Sigmoid colon (tissue), 4 donors: ENCODE results near the gene MYO9A.

Source experiments
- EP300 ChIP-seq, 4 donors: sonication (generic); formaldehyde crosslinking; IDR thresholded peaks; one replicate each; pipeline ENCODE4 v1.6.1; 2017; ENCODE audit warnings: antibody characterized with exemption in 4 of 4
- TF ChIP-seq, protein P1 (sequence below), 4 experiments: fragments of 450-650 bp in 3 of 4; fragments of 200-600 bp in 1 of 4; IDR thresholded peaks; one replicate each; pipeline ENCODE4 v1.5.1; 2016 to 2019; ENCODE audit warnings: antibody characterized with exemption in 4 of 4, mild to moderate bottlenecking in 3 of 4, moderate library complexity in 2 of 4

DNA sequence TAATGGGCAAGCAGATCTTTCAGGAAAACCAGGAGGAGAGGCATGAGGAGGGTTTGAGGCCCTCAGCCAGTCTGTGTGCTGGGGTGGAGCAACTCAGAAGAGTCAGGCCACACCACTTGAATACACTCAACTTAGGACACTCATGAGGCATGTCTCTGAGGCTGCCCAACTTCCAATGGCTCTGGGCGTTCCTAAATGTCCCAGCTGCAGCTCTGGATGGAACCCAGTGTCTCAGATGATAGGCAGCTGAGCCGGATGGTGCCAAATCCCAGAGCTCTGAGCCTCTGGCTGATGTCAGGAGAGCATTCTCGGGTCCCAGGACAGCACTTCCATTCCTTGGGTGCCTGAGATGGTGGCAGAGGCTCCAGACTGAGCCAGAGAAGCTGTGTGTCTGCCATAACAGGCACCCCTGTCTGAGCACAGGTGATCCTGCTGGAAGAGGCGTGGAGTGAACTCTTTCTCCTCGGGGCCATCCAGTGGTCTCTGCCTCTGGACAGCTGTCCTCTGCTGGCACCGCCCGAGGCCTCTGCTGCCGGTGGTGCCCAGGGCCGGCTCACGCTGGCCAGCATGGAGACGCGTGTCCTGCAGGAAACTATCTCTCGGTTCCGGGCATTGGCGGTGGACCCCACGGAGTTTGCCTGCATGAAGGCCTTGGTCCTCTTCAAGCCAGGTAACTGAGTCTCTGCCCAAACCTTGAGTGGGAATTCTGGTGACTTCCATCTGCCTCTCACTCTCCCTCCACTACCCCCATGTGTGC is 304.8 kb downstream of the MYO9A start:
- TF ChIP-seq, protein P1, sequence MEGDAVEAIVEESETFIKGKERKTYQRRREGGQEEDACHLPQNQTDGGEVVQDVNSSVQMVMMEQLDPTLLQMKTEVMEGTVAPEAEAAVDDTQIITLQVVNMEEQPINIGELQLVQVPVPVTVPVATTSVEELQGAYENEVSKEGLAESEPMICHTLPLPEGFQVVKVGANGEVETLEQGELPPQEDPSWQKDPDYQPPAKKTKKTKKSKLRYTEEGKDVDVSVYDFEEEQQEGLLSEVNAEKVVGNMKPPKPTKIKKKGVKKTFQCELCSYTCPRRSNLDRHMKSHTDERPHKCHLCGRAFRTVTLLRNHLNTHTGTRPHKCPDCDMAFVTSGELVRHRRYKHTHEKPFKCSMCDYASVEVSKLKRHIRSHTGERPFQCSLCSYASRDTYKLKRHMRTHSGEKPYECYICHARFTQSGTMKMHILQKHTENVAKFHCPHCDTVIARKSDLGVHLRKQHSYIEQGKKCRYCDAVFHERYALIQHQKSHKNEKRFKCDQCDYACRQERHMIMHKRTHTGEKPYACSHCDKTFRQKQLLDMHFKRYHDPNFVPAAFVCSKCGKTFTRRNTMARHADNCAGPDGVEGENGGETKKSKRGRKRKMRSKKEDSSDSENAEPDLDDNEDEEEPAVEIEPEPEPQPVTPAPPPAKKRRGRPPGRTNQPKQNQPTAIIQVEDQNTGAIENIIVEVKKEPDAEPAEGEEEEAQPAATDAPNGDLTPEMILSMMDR (IDR thresholded peaks at IDR 0.05), result no peak
- no peak for TF ChIP-seq EP300 (IDR thresholded peaks at IDR 0.05)
